ENCODE data around the gene SH3RF3.

SH3RF3 gene

GRCh38 chr2:109526442-109526970 lies 397.5 kb downstream of the SH3RF3 start:
- no peaks in the 10 kb centered on the region for H3K9me3 Mint-ChIP-seq
- H3K27me3 Mint-ChIP-seq (ENCODE audit: low read depth, poor library complexity), result peaks cover 4% of the 10 kb centered on the region
- no peak for TF ChIP-seq CTCF (IDR thresholded peaks at IDR 0.05)
- peaks cover 38% of the 10 kb centered on the region for H3K4me1 Mint-ChIP-seq
- no peak for DNase-seq
- no peak overlapping the region for H3K27ac Mint-ChIP-seq
- H3K4me3 Mint-ChIP-seq, result no peak overlapping the region
- H3K36me3 Mint-ChIP-seq (ENCODE audit: low read depth), result no peaks in the 10 kb centered on the region

DNA sequence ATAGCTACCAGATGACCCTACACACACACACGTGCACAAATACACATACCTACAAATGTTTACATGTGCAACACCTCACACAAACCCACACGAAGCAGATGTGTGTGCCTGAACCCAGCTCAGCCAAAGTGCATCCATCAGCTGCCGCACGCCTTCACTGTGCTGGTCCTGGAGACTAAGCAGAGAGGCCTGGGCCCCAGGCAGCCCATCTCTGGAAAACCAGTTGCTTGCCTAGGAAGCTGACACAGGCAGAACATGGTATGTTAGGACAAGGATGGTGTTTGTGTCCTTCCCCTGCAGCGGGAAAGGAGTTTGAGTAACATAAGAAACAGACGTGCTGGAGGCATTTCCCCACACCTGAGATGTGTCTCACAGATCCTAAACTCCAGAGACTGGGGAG lies 398.1 kb downstream of the SH3RF3 start:
- TF ChIP-seq CTCF (IDR thresholded peaks at IDR 0.05), result no peak
- peak overlapping the region; percentile 40 for H3K27ac Mint-ChIP-seq
- DNase-seq, result no peak
- H3K27me3 Mint-ChIP-seq (ENCODE audit: low read depth, poor library complexity), result peaks cover 4% of the 10 kb centered on the region
- no peak overlapping the region for H3K4me3 Mint-ChIP-seq
- H3K4me1 Mint-ChIP-seq, result peaks cover 38% of the 10 kb centered on the region
- H3K9me3 Mint-ChIP-seq, result no peaks in the 10 kb centered on the region
- no peaks in the 10 kb centered on the region for H3K36me3 Mint-ChIP-seq (ENCODE audit: low read depth)

DNA sequence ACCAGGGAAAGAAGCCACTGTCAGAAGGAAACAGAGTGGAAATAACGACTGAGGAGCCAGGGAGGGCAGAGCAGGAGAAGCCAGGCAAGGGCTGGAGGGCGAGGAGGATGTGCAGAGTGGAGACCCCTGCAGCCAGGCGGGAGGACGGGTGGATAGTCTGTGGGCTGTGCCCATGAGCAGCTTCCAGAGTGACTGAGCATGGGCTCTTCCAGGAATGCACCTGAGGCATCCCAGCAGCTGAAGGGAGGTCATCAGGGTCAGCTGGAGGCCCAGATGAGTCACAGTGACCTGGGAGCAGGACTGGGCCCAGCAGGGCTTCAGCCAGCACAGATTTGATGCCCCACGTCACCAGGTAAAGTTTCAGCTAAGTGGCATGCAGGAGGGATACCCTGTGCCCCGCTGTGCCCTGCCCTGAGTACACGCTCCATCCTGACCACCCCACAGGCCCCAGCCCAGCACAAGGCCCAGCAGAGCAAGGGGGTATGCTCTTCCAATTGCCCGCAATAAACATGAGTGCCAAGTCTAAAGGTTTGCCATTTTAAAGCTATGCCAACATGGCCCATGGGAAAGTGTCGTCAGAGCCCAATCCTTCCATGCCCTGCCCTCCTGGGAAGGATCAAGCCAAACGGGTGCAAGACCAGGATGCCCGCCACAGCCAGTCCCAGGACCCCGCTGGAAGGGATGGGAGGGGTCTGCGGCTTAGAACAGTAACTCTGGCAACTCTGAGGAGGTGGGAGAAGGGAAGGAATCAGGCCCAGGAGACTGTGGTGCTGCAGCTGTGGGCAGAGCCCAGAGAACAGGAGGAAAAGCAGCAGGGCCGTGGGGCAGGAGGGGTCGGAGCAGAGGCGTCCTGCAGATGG lies 399.1 kb downstream of the SH3RF3 start:
- DNase-seq, result no peak
- Mint-ChIP-seq H3K4me3 (no peak overlapping the region), H3K9me3 (no peaks in the 10 kb centered on the region), H3K27me3 (ENCODE audit: low read depth, poor library complexity) (peaks cover 4% of the 10 kb centered on the region), H3K4me1 (peaks cover 38% of the 10 kb centered on the region), H3K27ac (peak overlapping the region; percentile 57), H3K36me3 (ENCODE audit: low read depth) (no peaks in the 10 kb centered on the region)
- no peak for TF ChIP-seq CTCF (IDR thresholded peaks at IDR 0.05)

GRCh38 chr2:109528811-109529501 lies 400.0 kb downstream of the SH3RF3 start:
- DNase-seq, result no peak
- Mint-ChIP-seq H3K27me3 (ENCODE audit: low read depth, poor library complexity) (peaks cover 7% of the 10 kb centered on the region), H3K9me3 (no peaks in the 10 kb centered on the region), H3K4me3 (no peak overlapping the region), H3K36me3 (ENCODE audit: low read depth) (no peaks in the 10 kb centered on the region), H3K4me1 (peaks cover 38% of the 10 kb centered on the region), H3K27ac (no peak overlapping the region)
- no peak for TF ChIP-seq CTCF (IDR thresholded peaks at IDR 0.05)

- TF ChIP-seq CTCF (IDR thresholded peaks at IDR 0.05), result no peak
- peaks cover 38% of the 10 kb centered on the region for H3K4me1 Mint-ChIP-seq
- peaks cover 7% of the 10 kb centered on the region for H3K27me3 Mint-ChIP-seq (ENCODE audit: low read depth, poor library complexity)
- no peak overlapping the region for H3K27ac Mint-ChIP-seq
- H3K36me3 Mint-ChIP-seq (ENCODE audit: low read depth), result no peaks in the 10 kb centered on the region
- no peak overlapping the region for H3K4me3 Mint-ChIP-seq
- no peak for DNase-seq
- H3K9me3 Mint-ChIP-seq, result no peaks in the 10 kb centered on the region
Measured at GRCh38 chr2:109529532-109530449, 400.8 kb downstream of the SH3RF3 start.
